Measurements from ENCODE around the gene IL11. TPM values are rescaled to one million over a fixed set of nuclear protein-coding genes. Genes with fewer than 3 reads are reported as not detected.

IL11 gene
- total RNA-seq, 1 experiment from 2014 or later, result 3.9 TPM

DNA sequence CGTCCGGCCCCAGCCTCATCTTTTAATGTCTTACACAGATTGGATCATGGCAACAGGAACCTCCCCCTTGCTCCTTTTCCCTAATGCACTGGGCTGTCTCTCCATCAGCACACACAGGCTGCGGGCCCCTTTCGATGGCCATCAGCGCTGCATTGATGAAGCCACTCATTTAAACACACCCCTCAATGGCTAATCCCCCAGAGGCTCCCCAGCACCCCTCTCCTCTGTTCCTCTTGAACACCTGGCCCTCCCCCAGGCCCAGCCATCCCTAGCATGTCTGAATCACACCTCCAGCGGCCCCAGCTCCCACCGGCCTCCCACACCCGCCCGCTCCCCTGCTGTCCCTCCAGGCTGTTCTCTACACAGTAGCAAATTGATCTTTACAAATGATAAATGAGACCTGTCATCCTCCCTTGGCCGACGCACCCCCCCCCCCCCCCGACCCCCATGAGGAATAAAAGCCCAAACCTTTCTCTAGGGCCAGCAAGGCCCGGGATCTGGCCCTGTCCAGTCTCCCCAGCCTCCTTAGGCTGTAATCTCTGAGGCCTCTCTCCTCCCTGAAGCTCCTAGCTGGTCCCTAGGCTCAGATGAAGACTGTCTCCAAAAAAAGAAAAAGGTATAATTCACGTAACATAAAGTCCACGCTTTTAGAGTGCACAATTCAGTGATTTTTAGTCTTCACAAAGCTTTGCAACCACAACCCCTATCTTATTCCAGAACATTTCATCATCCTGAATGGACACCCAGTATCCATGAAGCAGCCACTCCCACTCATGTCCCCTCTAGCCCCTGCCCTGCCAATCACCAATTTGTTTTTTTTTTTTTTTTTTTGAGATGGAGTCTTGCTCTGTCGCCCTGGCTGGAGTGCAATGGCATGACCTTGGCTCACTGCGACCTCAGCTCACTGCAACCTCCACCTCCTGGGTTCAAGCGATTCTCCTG lies 22.8 kb upstream of the IL11 start:
- Histone ChIP-seq H3T11ph (ENCODE audit: low read length) (no peak overlapping the region), H2AK5ac (ENCODE audit: insufficient read length, low read length) (no peak overlapping the region), H3K27ac (ENCODE audit: insufficient read length, low read depth, low read length) (no peak overlapping the region), H4K20me1 (ENCODE audit: control insufficient read depth, insufficient read depth, insufficient read length) (peaks cover 3% of the 10 kb centered on the region), H3K56ac (ENCODE audit: insufficient read length, low read depth, low read length) (no peak overlapping the region), H2BK15ac (ENCODE audit: low read depth, low read length) (no peak overlapping the region), H4K91ac (ENCODE audit: insufficient read length, low read depth, low read length) (no peak overlapping the region), H3K9me3 (ENCODE audit: control insufficient read depth, low read depth, low read length) (no peaks in the 10 kb centered on the region), H3K27me3 (ENCODE audit: insufficient read depth, low read length) (no peaks in the 10 kb centered on the region), H3K79me2 (ENCODE audit: insufficient read depth, low read length) (no peaks in the 10 kb centered on the region), H3K4me1 (ENCODE audit: insufficient read depth, low read length) (peaks cover 2% of the 10 kb centered on the region), H2BK12ac (ENCODE audit: insufficient read length, low read depth, low read length) (no peak overlapping the region), H4K5ac (ENCODE audit: insufficient read length, low read depth, low read length) (no peak overlapping the region), H3K23me2 (ENCODE audit: insufficient read length, low read depth, low read length, poor library complexity, severe bottlenecking) (no peaks in the 10 kb centered on the region), H3K18ac (ENCODE audit: insufficient read length, low read depth, low read length) (no peak overlapping the region), H3K79me1 (ENCODE audit: insufficient read depth, low read depth, low read length, poor library complexity, severe bottlenecking) (peaks cover 3% of the 10 kb centered on the region), H2BK20ac (ENCODE audit: low read depth, low read length, poor library complexity, severe bottlenecking) (no peak overlapping the region), H3K14ac (ENCODE audit: insufficient read depth, low read length) (no peak overlapping the region), H4K8ac (replicated peaks; ENCODE audit: insufficient read length, low read depth, low read length) (no peak overlapping the region), H3K4me2 (ENCODE audit: insufficient read depth, insufficient read length, low read length) (no peak overlapping the region), H3K9ac (ENCODE audit: extremely low read depth, insufficient read length, low read length) (no peak overlapping the region), H2BK5ac (ENCODE audit: insufficient read length, low read length) (no peak overlapping the region), H2AFZ (ENCODE audit: low read length) (no peak overlapping the region), H3K4ac (ENCODE audit: low read depth, low read length) (no peak overlapping the region), H3K23ac (ENCODE audit: insufficient read length, low read depth, low read length) (no peak overlapping the region), H2BK120ac (ENCODE audit: low read depth, low read length, poor library complexity, severe bottlenecking) (no peak overlapping the region)
- no peak for DNase-seq
- Mint-ChIP-seq H3K4me3 (peak overlapping the region; percentile 39 to 54), H3K4me1 (peaks cover 48 to 52% of the 10 kb centered on the region in 2 experiments), H3K36me3 (ENCODE audit: insufficient read depth in 1 of 3, low read depth in 3 of 3) (peaks cover 17 to 26% (median 19%) of the 10 kb centered on the region in 3 experiments), H3K27me3 (ENCODE audit: low read depth) (peaks cover 2% of the 10 kb centered on the region), H3K9me3 (no peaks in the 10 kb centered on the region), H3K27ac (peak overlapping the region; percentile 93 to 96 (median 94); a peak in 6 of 7 replicates)
- TF ChIP-seq, protein P1, sequence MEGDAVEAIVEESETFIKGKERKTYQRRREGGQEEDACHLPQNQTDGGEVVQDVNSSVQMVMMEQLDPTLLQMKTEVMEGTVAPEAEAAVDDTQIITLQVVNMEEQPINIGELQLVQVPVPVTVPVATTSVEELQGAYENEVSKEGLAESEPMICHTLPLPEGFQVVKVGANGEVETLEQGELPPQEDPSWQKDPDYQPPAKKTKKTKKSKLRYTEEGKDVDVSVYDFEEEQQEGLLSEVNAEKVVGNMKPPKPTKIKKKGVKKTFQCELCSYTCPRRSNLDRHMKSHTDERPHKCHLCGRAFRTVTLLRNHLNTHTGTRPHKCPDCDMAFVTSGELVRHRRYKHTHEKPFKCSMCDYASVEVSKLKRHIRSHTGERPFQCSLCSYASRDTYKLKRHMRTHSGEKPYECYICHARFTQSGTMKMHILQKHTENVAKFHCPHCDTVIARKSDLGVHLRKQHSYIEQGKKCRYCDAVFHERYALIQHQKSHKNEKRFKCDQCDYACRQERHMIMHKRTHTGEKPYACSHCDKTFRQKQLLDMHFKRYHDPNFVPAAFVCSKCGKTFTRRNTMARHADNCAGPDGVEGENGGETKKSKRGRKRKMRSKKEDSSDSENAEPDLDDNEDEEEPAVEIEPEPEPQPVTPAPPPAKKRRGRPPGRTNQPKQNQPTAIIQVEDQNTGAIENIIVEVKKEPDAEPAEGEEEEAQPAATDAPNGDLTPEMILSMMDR (conservative IDR thresholded peaks at IDR 0.05), result no peak
- no CpG with 5 or more reads among the region's 18 CpGs for WGBS (ENCODE audit: extremely low coverage, insufficient read length, low lambda C conversion rate)

Data from H9 (cell line).